OCI-LY7 (cell line): ENCODE data around the gene MRPS6.

Source experiments
- EZH2phosphoT487 ChIP-seq: fragments of 200-600 bp; sonication (generic); IDR thresholded peaks from 2 replicates; pipeline ENCODE4 v1.6.1; 2018; ENCODE audit warnings: low read depth, borderline replicate concordance, mild to moderate bottlenecking, mixed run types, antibody characterized with exemption, low read length, moderate library complexity, mixed read lengths
- TF ChIP-seq, protein P1 (sequence below): fragments of 200-600 bp; sonication (generic); conservative IDR thresholded peaks from 2 replicates; pipeline ENCODE4 v1.5.1; 2014; ENCODE audit warnings: mild to moderate bottlenecking, antibody characterized with exemption, low read length, moderate library complexity, mixed read lengths

DNA sequence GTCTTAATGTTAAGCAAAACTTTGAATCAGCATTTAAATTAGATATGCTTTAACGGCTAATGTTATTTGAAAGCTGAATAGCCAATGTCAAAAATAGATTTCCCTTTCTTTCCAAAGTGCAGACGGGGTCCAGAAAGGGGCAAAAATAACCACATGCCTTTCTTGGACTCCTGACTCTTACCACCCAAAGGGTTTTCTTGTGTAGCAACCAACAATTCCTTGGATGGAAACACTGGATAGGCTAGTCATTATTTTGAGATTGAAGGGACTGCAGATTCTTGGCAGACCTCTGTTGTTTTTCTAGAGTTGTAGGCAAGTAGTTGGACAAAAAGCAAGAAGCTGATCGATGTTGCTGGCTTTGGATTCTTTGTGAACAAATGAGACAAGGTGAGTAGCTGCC, 107.0 kb downstream of the MRPS6 start:
- TF ChIP-seq, protein P1, sequence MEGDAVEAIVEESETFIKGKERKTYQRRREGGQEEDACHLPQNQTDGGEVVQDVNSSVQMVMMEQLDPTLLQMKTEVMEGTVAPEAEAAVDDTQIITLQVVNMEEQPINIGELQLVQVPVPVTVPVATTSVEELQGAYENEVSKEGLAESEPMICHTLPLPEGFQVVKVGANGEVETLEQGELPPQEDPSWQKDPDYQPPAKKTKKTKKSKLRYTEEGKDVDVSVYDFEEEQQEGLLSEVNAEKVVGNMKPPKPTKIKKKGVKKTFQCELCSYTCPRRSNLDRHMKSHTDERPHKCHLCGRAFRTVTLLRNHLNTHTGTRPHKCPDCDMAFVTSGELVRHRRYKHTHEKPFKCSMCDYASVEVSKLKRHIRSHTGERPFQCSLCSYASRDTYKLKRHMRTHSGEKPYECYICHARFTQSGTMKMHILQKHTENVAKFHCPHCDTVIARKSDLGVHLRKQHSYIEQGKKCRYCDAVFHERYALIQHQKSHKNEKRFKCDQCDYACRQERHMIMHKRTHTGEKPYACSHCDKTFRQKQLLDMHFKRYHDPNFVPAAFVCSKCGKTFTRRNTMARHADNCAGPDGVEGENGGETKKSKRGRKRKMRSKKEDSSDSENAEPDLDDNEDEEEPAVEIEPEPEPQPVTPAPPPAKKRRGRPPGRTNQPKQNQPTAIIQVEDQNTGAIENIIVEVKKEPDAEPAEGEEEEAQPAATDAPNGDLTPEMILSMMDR, result no peak
- no peak for TF ChIP-seq EZH2phosphoT487
